ENCODE results near the gene EPS8L3. TPM values are rescaled to one million over a fixed set of nuclear protein-coding genes. Genes with fewer than 3 reads are reported as not detected.
"Not testable (repeated sequence)": the region's sequence is repeated elsewhere in the genome, so short reads cannot be mapped to it uniquely, and the experiment has no call there.

The EPS8L3 gene
- total RNA-seq, 1 experiment from 2014 or later = not detected

GRCh38 chr1:109756848-109757521, 6.7 kb downstream of the EPS8L3 start:
- DNase-seq = no peak
- H3K4me1 ChIP-seq = no peaks in the 10 kb centered on the region
- H3K36me3 ChIP-seq = no peaks in the 10 kb centered on the region
- 0 out of 2 replicates have a peak, but pooled peaks cover 2% of the 10 kb centered on the region for H3K27me3 ChIP-seq
- no peaks in the 10 kb centered on the region for H3K9me3 ChIP-seq (replicated peaks)
- H3K27ac ChIP-seq = no peak overlapping the region
- no peak overlapping the region for H3K4me3 ChIP-seq

- not testable (repeated sequence) for H3K27me3 ChIP-seq; H3K36me3 ChIP-seq; H3K4me1 ChIP-seq; H3K9me3 ChIP-seq (replicated peaks); H3K4me3 ChIP-seq; DNase-seq; H3K27ac ChIP-seq
Measured at GRCh38 chr1:109756325-109756724, 7.4 kb downstream of the EPS8L3 start.

- H3K36me3 ChIP-seq = no peaks in the 10 kb centered on the region
- no peak for DNase-seq
Measured at GRCh38 chr1:109754738-109755137, 9.0 kb downstream of the EPS8L3 start.

DNA sequence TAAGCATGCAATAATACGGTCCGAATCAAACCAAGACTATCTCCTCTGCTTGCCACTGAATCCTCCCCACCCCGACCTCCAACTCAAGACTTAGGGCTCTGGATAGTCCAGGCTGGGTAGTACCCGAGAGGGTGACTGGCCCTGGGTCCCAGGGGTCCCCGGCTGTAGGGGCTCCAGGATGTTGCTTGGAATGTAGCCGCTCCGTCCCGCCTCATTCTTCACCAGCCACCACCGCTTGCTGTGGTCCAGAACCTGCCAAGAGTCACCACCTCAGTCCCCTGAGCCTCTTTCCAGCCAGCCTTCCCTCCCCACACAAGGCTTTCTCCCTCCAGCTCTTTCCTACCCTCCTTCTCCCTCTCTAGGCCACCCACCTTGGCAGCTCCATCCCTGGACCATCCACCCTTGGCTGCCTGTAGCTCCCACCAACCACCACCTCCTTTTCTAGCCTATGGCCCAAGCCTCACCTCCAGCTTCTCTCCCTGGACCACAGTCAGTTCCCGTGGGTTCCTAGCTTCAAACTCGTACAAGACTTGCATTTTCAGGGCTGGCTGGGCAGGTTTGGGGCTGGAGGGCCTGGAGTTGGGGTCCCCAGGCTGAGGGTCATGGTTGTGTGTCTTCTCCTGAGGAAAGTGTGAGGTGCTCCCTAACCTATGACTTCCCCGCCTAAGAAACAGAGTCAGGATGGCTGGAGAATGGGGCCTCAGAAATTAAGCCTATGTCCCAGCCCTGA, 12.0 kb downstream of the EPS8L3 start:
- no peak for DNase-seq
- no peak overlapping the region for H3K27ac ChIP-seq
- H3K4me3 ChIP-seq = no peak overlapping the region

More at GRCh38 chr1:109754738-109755137, 9.0 kb downstream of the EPS8L3 start:
- Histone ChIP-seq H3K27me3 (peaks cover 7% of the 10 kb centered on the region), H3K4me1 (no peaks in the 10 kb centered on the region), H3K27ac (no peak overlapping the region), H3K9me3 (replicated peaks) (no peaks in the 10 kb centered on the region), H3K4me3 (no peak overlapping the region)

GRCh38 chr1:109750920-109751319, 12.8 kb downstream of the EPS8L3 start:
- DNase-seq = no peak
- no peak overlapping the region for H3K27ac ChIP-seq
- H3K4me1 ChIP-seq = no peaks in the 10 kb centered on the region
- H3K27me3 ChIP-seq = peaks cover 14% of the 10 kb centered on the region
- H3K4me3 ChIP-seq = no peak overlapping the region
- H3K9me3 ChIP-seq (replicated peaks) = 0 out of 2 replicates have a peak, but pooled peaks cover 4% of the 10 kb centered on the region
- H3K36me3 ChIP-seq = no peaks in the 10 kb centered on the region

More for the DNA sequence above, 12.0 kb downstream of the EPS8L3 start:
- peaks cover 14% of the 10 kb centered on the region for H3K27me3 ChIP-seq
- no peaks in the 10 kb centered on the region for H3K4me1 ChIP-seq
- 0 out of 2 replicates have a peak, but pooled peaks cover 4% of the 10 kb centered on the region for H3K9me3 ChIP-seq (replicated peaks)
- no peaks in the 10 kb centered on the region for H3K36me3 ChIP-seq

- Histone ChIP-seq H3K27ac (no peak overlapping the region), H3K9me3 (replicated peaks) (0 out of 2 replicates have a peak, but pooled peaks cover 4% of the 10 kb centered on the region), H3K4me3 (no peak overlapping the region), H3K27me3 (peaks cover 14% of the 10 kb centered on the region), H3K36me3 (no peaks in the 10 kb centered on the region), H3K4me1 (no peaks in the 10 kb centered on the region)
- DNase-seq = no peak
Measured at GRCh38 chr1:109750241-109750882, 13.4 kb downstream of the EPS8L3 start.

DNA sequence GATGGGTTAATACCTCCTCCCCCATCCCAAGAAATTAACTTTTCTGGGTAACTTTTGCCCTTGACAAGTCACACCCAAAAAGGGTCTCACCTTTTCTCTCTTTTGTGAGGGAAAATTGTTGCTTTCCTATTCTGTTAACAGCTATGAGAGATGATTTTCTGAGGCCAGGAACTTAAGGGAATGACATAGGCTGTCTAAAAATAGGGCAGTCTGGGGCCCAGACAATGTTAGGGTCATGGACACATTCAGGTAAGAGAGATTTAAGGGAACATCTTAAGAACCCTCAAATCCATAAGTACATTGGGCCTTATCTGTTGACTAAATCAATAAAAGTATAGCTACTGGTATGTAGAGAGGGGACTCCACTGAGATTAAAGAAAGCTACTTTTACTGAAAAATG, 14.5 kb downstream of the EPS8L3 start:
- Histone ChIP-seq H3K27ac (no peak overlapping the region), H3K27me3 (peaks cover 11% of the 10 kb centered on the region), H3K9me3 (replicated peaks) (0 out of 2 replicates have a peak, but pooled peaks cover 4% of the 10 kb centered on the region), H3K4me3 (no peak overlapping the region), H3K36me3 (no peaks in the 10 kb centered on the region), H3K4me1 (no peaks in the 10 kb centered on the region)
- DNase-seq = no peak

GRCh38 chr1:109748311-109748710, 15.4 kb downstream of the EPS8L3 start:
- not testable (repeated sequence) for H3K4me3 ChIP-seq; H3K27ac ChIP-seq; H3K9me3 ChIP-seq (replicated peaks); H3K4me1 ChIP-seq; H3K36me3 ChIP-seq; DNase-seq
- H3K27me3 ChIP-seq = peaks cover 11% of the 10 kb centered on the region

GRCh38 chr1:109740615-109741373, 22.9 kb downstream of the EPS8L3 start, which contains the start of gene GSTM3:
Gene GSTM3 (minus strand): TSS chr1:109741038. CDS start chr1:109740287, 751 bp downstream.
- H3K27ac ChIP-seq = peak within 1 kb of the TSS; percentile 29; the same call in 1 of the 2 replicates
- DNase-seq = no peak
- no peaks in the 10 kb centered on the region for H3K36me3 ChIP-seq
- no peaks in the 10 kb centered on the region for H3K27me3 ChIP-seq
- H3K9me3 ChIP-seq (replicated peaks) = no peaks in the 10 kb centered on the region
- peak within 1 kb of the TSS; percentile 65 for H3K4me3 ChIP-seq
- H3K4me1 ChIP-seq = no peaks in the 10 kb centered on the region

- no peaks in the 10 kb centered on the region for H3K27me3 ChIP-seq
- no peaks in the 10 kb centered on the region for H3K36me3 ChIP-seq
- H3K4me1 ChIP-seq = no peaks in the 10 kb centered on the region
- no peaks in the 10 kb centered on the region for H3K9me3 ChIP-seq (replicated peaks)
- H3K27ac ChIP-seq = peak overlapping the region; percentile 29; the same call in 1 of the 2 replicates
- peak; percentile 65 to 77 for DNase-seq
- peak overlapping the region; percentile 65 for H3K4me3 ChIP-seq
Measured at GRCh38 chr1:109739738-109740614, 23.7 kb downstream of the EPS8L3 start.

GRCh38 chr1:109733236-109733870, 30.4 kb downstream of the EPS8L3 start:
- DNase-seq = no peak
- H3K27me3 ChIP-seq = peaks cover 5% of the 10 kb centered on the region
- H3K9me3 ChIP-seq (replicated peaks) = no peaks in the 10 kb centered on the region
- no peaks in the 10 kb centered on the region for H3K36me3 ChIP-seq
- no peak overlapping the region for H3K4me3 ChIP-seq
- no peak overlapping the region for H3K27ac ChIP-seq
- H3K4me1 ChIP-seq = peaks cover 6% of the 10 kb centered on the region; the same call in 1 of the 2 replicates

- peaks cover 6% of the 10 kb centered on the region; the same call in 1 of the 2 replicates for H3K4me1 ChIP-seq
- H3K36me3 ChIP-seq = no peaks in the 10 kb centered on the region
- H3K9me3 ChIP-seq (replicated peaks) = no peaks in the 10 kb centered on the region
- no peak for DNase-seq
- peaks cover 5% of the 10 kb centered on the region for H3K27me3 ChIP-seq
- no peak overlapping the region for H3K27ac ChIP-seq
- no peak overlapping the region for H3K4me3 ChIP-seq
Measured at GRCh38 chr1:109732390-109732881, 31.3 kb downstream of the EPS8L3 start.

DNA sequence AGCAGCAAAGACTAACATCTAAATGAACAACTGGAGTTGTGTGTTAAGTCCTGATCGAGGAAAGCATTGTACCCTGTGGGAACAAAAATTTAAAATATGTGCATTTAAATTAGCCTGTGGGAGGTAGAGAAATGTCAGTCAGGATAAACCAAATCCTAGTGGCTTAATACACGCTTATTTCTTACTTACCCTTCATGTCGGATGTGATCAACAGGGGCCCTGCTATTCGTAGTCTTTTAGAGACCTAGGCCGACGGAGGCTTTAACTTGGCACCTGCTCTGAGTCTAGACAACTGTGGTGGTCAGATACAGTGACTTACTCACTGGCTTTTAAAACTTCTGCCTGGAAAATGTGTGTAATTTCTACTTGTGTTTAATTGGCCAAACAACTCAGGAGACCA, 33.1 kb downstream of the EPS8L3 start:
- H3K36me3 ChIP-seq = no peaks in the 10 kb centered on the region
- H3K27ac ChIP-seq = no peak overlapping the region
- peaks cover 6% of the 10 kb centered on the region; the same call in 1 of the 2 replicates for H3K4me1 ChIP-seq
- DNase-seq = peak; percentile 22 to 24
- no peaks in the 10 kb centered on the region for H3K9me3 ChIP-seq (replicated peaks)
- peaks cover 5% of the 10 kb centered on the region for H3K27me3 ChIP-seq
- no peak overlapping the region for H3K4me3 ChIP-seq

Data from SJCRH30 (cell line).